NB4 (cell line): Measurements from ENCODE around the gene PTPN3.

Source experiments
- DNase-seq: peaks from one replicate; pipeline ENCODE4 v3.0.0; 2010; ENCODE audit warnings: low read depth
- H3K4me3 ChIP-seq: one replicate; pipeline ENCODE4 v1.5.1; 2011; ENCODE audit warnings: mild to moderate bottlenecking, low read depth, low read length, moderate library complexity
- MAX ChIP-seq: IDR thresholded peaks from 2 replicates; pipeline ENCODE4 v1.6.1; 2011; ENCODE audit warnings: low read depth, low read length
- MYC ChIP-seq: IDR thresholded peaks from 2 replicates; pipeline ENCODE4 v1.6.1; 2011; ENCODE audit warnings: low read depth, low read length
- POLR2A ChIP-seq: IDR thresholded peaks from 2 replicates; pipeline ENCODE4 v1.6.1; 2011; ENCODE audit warnings: mild to moderate bottlenecking; ENCODE audit not compliant: insufficient read length; ENCODE audit errors: extremely low read depth
- TF ChIP-seq, protein P1 (sequence below): IDR thresholded peaks from one replicate; pipeline ENCODE4 v1.5.1; 2012; ENCODE audit warnings: low read depth, low read length

The PTPN3 gene

DNA sequence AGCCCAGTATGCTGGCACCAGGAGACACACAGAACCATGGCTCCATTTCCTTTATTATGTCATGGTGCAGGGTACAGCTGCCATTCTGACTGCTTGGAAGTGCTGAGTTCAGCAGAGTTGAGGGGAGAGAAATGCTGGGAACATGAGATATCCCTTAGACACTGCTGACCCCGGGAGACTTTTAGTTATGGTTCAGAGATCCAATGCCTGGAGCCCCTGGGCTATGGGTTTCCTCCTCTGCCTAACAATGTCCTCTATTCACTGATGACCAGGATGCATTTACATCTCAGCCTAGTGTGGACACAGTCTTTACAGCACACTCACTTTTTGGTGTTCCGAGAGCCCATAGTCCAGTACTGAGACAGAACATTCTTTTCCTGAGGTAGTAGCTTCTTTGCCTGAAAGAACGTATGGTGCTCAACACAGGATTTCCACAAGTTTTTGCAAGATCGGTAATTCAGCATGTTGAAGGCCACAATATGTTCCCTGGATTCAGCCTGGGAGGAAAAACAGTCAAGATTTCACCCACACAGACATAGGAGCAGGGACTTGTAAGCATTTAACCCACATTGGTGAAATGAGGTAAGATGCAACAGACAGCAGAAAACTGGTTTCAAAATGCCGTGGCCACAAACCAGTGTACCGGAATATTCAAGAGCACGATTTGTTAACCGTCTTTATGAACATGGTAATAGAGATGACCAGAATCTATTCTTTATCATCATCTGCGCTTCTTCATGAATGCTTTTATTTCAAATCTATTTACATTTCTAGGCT lies 71.3 kb downstream of the PTPN3 start:
- H3K4me3 ChIP-seq, result peak overlapping the region; percentile 53
- TF ChIP-seq, protein P1, sequence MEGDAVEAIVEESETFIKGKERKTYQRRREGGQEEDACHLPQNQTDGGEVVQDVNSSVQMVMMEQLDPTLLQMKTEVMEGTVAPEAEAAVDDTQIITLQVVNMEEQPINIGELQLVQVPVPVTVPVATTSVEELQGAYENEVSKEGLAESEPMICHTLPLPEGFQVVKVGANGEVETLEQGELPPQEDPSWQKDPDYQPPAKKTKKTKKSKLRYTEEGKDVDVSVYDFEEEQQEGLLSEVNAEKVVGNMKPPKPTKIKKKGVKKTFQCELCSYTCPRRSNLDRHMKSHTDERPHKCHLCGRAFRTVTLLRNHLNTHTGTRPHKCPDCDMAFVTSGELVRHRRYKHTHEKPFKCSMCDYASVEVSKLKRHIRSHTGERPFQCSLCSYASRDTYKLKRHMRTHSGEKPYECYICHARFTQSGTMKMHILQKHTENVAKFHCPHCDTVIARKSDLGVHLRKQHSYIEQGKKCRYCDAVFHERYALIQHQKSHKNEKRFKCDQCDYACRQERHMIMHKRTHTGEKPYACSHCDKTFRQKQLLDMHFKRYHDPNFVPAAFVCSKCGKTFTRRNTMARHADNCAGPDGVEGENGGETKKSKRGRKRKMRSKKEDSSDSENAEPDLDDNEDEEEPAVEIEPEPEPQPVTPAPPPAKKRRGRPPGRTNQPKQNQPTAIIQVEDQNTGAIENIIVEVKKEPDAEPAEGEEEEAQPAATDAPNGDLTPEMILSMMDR, result no peak
- no peak for TF ChIP-seq POLR2A
- no peak for TF ChIP-seq MAX
- TF ChIP-seq MYC, result no peak
- peak; percentile 76 for DNase-seq

DNA sequence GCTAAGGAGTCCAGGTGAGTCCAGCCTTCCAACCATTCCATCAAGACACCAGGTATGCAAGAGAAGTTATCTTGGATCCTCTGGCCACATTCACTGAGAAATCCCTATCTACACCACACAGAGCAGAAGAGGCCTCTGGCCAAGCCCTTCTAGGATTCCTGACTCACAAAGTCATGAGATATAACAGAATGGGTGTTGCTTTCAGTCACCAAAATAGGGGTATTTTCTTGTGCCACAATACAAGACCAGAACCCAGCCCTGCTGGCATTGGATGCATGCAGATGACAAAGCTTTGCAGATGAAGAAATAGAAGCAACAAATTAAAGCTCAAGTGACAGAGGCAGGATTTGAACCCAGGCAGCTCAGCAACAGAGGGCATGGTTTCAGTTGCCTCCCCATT lies 73.5 kb downstream of the PTPN3 start:
- TF ChIP-seq MYC (no peak), POLR2A (no peak), MAX (no peak)
- TF ChIP-seq, protein P1, result no peak
- H3K4me3 ChIP-seq, result no peak overlapping the region
- no peak for DNase-seq

DNA sequence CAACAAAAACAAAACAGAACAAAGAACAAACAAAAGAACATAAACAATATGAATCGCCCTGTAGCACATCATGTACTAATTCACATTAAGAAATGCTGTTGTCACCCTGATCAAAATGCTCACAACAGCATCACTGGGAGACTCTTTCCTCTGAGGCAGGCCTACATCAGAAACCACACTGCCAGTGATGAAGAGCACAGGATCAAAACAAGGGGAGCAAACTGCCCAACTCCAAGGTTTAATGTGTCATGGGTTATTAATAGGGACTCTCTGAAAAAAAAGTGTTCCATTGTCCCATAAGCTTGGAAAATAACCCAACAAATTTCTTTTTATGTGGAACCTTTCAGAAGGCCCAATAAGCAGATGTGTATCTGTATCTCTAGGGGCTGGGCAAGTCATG lies 74.2 kb downstream of the PTPN3 start:
- no peak for DNase-seq
- no peak overlapping the region for H3K4me3 ChIP-seq
- TF ChIP-seq MYC, result no peak
- TF ChIP-seq, protein P1, result no peak
- TF ChIP-seq POLR2A, result no peak
- TF ChIP-seq MAX, result no peak

GRCh38 chr9:109422641-109423040 lies 75.5 kb downstream of the PTPN3 start:
- H3K4me3 ChIP-seq, result no peak overlapping the region
- no peak for DNase-seq
- TF ChIP-seq, protein P1, result no peak
- TF ChIP-seq MAX, result no peak

- no peak for TF ChIP-seq POLR2A
- no peak for TF ChIP-seq MAX
- no peak for TF ChIP-seq MYC
- TF ChIP-seq, protein P1, result no peak
- DNase-seq, result peak; percentile 74
- peak overlapping the region; percentile 72 for H3K4me3 ChIP-seq
These were observed 76.8 kb downstream of the PTPN3 start for GRCh38 chr9:109421026-109421970.
